ENCODE results near the gene CPED1. TPM values are rescaled to one million over a fixed set of nuclear protein-coding genes. Genes with fewer than 3 reads are reported as not detected.

CPED1 gene
- total RNA-seq, 1 donor from 2014 or later = 0.77 TPM

GRCh38 chr7:121137580-121137979 is 149.1 kb downstream of the CPED1 start:
- DNase-seq (ENCODE audit: low read depth in 2 of 2) = no peak

GRCh38 chr7:121138262-121138933 is 149.9 kb downstream of the CPED1 start:
- DNase-seq (ENCODE audit: low read depth in 2 of 2) = no peak

GRCh38 chr7:121139427-121139826 is 150.9 kb downstream of the CPED1 start:
- DNase-seq (ENCODE audit: low read depth in 2 of 2) = no peak

- DNase-seq (ENCODE audit: low read depth in 2 of 2) = no peak
Observed at GRCh38 chr7:121140790-121141189, 152.3 kb downstream of the CPED1 start.

- no peak for DNase-seq (ENCODE audit: low read depth in 2 of 2)
Observed at GRCh38 chr7:121151774-121152221, 163.3 kb downstream of the CPED1 start.

DNA sequence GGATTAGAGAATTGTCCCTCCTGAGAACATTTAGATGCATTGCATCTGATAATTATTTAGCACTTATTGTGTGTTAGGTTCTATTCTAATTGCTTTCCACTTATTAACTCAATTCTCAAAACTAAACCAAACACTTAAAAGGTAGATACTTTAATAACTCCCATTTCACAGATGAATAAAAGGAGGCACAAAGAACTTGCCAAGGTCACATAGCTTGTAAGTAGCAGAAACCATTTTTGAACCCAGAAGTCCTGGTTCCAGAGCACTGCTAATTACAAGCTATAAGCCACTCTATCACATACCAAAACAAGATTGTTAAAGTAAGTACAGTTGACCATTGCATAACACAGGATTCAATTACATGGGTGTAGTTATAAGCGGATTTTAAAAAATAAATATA is 164.9 kb downstream of the CPED1 start:
- no peak for DNase-seq (ENCODE audit: low read depth in 2 of 2)

DNA sequence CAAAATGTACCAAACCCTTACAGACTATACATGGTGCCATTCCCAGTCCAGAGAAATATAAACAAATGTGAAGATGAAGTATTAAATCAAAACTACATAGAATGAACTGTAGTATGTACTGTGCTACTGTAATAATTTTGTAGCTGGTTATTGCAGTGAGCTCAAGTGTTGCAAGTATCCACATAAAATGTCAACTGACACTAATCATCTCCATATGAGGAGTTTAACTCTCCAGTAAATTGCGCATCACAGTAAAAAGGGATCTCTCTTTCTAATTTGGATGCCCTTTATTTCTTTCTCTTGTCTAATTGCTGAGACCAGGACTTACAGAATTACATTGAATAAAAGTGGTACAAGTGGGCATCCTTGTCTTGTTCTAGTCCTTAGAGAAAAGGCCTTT is 165.5 kb downstream of the CPED1 start:
- DNase-seq (ENCODE audit: low read depth in 2 of 2) = no peak

DNA sequence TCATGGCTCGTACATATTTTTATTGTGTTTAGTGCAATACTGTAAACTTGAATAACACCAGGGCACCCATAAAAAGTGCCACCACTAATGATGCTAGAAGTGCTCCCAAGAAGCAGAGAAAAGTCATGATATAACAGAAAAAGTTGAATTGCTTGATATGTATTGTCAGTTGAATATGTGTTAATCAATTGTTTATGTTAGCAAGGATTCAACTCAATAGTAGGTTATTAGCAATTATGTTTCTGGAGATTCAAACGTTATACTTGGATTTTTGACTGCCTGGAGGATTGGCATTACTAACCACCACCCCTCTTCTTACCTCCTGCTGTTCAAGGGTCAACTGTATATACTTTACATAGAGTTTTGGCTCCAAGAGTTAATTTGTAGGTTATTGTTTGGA is 168.3 kb downstream of the CPED1 start:
- no peak for DNase-seq (ENCODE audit: low read depth in 2 of 2)

DNA sequence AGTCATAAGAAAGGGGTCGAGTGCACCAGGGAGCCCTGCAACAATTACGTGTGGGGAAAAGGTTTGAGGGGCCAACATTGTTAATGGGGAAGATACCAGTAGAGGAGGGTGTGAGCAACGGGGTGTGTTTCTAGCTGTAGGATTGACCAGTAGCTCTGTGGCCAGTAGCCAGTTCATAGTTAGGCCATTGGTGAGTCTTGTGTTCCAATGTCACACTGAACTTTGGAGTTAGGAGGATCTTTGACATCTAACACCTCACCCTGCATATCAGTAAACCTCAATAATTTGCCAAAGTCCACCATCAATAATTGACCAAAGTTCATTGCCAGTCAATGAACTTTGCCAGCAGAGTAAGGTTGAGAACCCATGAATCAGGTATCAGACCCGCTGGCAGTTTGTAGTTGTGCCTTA is 168.8 kb downstream of the CPED1 start:
- no peak for DNase-seq (ENCODE audit: low read depth in 2 of 2)

DNA sequence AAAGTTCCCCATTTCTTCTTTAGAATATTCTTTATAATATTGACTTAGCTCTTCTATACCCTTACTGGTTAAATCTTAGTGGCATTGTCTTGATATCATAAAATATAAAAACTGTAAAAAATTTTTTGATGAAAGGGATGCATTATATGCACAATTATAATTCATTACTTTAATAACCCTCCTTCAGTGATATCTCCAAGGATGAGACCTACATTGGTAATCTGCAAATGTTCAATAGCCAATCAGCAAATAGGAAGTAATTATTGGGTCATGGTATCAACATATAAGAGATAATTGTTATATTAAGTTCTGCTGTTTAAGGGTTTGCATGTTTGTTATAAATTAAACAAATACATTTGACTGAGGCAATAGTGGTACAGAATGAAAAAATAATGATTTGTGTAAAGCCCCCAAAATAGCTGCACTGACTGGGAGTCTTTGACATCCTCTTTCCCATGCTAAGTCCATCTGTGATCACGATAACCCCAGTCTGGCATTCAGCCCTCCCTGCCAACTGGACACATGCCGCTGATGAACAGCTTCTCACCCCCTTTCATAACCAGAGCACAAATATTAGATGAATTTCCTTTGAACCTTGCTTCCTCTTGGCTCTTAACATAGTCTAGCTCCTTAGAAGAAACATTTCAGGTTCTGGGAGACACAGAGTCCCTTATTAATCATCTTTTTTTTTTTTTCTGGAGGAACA is 169.5 kb downstream of the CPED1 start:
- DNase-seq (ENCODE audit: low read depth in 2 of 2) = no peak

DNA sequence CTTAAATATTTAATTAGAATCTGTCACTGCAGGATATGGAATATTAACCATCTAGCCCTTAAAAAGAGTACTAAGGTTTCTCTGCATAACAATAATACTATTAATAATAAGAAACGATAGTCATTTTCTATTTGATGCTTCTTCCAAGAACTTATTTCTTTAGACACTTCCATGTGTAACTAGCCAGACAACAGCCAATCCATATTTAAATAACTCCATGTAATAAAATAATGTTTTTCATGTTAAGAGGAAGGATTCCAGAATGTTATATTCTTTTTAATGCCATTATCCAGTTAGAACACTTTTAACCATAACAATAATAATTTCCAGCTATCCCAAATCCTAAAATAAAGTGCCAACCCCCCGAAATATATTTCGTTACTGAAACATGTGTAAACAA is 170.2 kb downstream of the CPED1 start:
- no peak for DNase-seq (ENCODE audit: low read depth in 2 of 2)

GRCh38 chr7:121159553-121159952 is 171.0 kb downstream of the CPED1 start:
- DNase-seq (ENCODE audit: low read depth in 2 of 2) = no peak

DNA sequence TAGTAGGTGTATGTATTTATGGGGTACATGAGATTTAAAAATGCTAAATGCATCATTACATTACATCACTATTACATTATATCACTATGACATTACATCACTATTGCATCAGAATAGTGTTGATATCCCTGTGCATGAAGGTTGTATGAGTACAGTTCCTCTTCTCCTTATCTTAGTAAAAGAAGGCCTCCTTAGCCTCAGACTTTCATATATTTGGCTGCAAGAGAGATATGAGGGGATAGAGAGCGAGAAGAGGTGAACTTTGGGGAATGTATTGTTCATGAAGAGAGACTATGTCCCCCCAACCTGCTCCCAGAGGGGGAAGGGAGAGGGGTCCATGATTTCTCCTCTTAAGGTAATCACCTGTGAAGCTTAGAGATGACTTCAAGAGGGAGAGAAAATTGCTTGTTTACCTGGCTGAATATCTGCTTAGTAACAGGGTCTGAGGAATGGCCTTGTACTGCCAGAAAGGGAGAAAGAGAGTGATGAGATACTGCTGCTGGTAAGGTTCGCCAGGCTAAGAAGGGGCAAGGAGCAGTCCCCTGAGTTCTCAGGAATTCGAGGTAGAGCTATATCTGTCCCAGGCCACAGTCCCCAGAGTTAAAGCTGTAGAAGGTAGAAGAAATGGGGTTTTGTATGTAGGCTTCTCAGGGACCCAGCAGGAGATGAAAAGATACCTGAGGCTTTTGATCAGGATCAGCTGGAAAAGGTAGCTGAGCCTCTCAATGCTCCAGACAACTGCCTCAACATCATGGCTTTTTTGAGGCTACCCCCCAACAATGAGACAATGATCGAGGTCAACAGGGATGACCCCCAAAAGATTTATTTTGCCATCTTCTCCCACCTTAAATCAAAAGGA is 171.9 kb downstream of the CPED1 start:
- no peak for DNase-seq (ENCODE audit: low read depth in 2 of 2)

- no peak for DNase-seq (ENCODE audit: low read depth in 2 of 2)
Observed at GRCh38 chr7:121163699-121164098, 175.2 kb downstream of the CPED1 start.

GRCh38 chr7:121164247-121164646 is 175.7 kb downstream of the CPED1 start:
- no peak for DNase-seq (ENCODE audit: low read depth in 2 of 2)

DNA sequence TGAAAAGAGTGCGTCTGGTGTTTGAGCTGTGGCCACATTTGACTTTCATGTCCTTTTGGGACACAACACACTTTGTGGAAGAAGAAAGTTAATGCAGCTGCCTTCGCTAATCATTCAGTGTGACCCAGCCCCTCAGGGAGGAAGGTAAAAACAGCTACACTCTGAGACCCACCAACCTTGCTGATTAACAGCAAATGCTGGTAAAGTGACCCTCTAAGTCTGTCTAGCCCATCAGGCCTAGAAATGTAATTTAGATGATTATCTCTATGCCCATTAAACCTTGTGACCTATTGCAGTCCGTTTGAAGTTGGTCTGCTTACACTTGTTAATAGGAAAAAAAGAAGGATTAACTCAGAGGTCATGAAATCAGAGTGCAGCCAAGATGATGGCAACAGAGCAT is 178.4 kb downstream of the CPED1 start:
- no peak for DNase-seq (ENCODE audit: low read depth in 2 of 2)

DNA sequence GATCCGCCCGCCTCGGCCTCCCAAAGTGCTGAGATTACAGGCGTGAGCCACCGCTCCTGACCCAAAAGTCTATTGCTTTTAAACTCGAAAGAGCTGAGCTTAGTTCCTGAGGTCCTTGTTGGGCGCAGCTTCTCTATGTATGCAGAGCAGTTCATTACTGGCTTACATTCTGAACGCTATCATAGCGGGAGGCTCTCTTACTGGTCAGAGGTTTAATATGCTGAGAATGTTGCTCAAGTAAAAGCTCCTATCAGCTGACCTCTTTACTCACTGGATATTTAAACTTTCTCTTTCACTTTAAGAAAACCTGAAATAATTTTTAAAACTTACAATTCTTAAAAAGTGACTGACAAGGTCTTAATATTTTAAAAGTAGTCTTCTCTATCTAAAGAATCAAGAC is 179.5 kb downstream of the CPED1 start:
- no peak for DNase-seq (ENCODE audit: low read depth in 2 of 2)

DNA sequence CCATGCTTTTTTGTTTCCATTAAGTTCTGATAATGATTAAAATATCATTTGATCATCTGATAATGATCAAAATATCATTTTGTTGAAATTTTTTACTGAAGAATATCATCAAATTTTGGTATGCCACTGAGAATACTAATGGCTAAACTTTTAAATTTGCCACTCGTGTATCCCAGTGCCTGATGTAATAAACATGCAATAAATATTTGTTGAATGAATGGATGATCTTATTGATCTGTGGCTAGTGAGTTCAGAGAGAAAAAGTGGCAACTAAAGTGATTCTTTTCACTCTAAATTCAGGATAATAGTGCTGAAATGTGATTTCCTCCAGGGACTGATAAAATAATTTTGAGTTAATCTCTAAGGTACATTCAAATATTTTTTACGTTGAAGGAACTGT is 181.0 kb downstream of the CPED1 start:
- no peak for DNase-seq (ENCODE audit: low read depth in 2 of 2)

DNA sequence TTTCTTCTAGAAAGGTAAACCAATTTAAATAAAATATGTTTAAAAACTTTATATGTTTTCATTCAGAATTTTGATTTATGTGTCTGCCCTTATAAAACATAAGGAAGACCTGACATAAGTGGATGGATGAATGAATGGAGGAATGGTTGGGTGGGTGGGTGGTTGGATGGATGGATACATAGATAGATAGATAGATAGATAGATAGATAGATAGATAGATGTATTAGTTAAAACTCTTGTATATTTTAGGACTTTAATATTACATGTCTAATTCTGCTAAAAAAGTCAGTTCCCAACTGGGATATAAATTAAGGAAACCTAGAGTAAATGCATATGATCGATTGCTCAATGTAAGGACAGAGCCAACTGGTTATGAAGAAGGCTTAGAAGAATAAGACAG is 184.0 kb downstream of the CPED1 start:
- DNase-seq (ENCODE audit: low read depth in 2 of 2) = no peak

- no peak for DNase-seq (ENCODE audit: low read depth in 2 of 2)
Observed at GRCh38 chr7:121175826-121176225, 187.3 kb downstream of the CPED1 start.

DNA sequence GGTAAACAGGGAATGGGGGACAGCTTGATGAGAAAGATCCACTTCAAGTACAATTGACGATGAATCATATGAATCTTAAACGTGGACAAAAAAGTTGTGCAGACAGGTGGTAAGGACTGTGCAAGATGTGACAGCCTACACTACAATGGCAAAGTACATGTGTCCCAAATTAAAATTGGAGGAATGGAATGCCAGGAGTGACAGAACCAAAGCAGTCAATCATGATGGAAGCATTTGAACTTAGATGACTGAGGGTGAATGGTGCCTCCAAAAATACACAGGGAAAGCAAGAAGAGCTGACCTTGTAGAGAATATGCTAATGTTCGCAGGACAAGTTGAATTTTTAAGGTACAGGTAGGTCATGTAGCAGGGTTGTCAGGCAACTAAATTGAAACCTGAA is 189.9 kb downstream of the CPED1 start:
- DNase-seq (ENCODE audit: low read depth in 2 of 2) = no peak

DNA sequence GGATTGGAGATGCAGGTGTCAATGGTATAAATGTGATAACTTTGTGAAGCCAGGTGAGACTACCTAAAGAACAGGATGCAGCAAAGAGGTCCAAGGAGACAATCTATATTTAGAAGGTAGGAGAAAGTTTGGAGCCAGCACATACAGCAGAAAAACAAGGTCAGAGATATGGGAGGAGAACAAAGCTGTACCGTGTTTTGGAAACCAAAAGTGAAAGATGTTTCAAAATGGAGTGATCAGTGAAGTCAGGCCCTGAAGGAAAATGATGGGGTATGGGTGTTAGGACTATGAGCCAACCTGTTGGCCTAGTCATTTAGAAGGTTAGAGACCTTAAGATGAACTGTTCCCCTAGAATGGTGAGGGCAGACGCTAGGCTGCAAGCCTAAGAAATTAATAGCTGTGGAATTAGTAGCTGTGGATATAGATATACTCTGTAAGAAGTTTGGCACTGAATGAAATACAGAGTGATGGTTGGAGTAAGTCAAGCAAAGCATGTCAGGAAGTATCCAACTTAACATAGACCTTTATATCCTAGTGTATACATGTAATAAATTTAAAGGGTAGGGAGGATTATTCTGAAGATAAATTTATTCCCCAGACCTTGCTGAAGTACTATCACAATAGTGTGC is 190.5 kb downstream of the CPED1 start:
- DNase-seq (ENCODE audit: low read depth in 2 of 2) = no peak
